K562 (cell line): Measurements from ENCODE around the gene CLIP4. TPM values are rescaled to one million over a fixed set of nuclear protein-coding genes. Genes with fewer than 3 reads are reported as not detected.

Source experiments
- ATAC-seq: fragments of 200-7000 bp; cut with Tn5 transposase; 3 replicates; pipeline ENCODE4 v1.9.1; 2020; ENCODE audit warnings: moderate library complexity
- BruUV-seq: library from RNA; stranded (reverse); fragments of 400-500 nt; replicated peaks from 2 replicates; lab custom pipeline; 2021; lab: Mats Ljungman, UMichigan
- CTCF ChIA-PET: fragments of 300-600 bp; formaldehyde crosslinking; extraction: SDS; loops from one replicate; lab custom pipeline; 2021; ENCODE audit warnings: low intra/inter-chr PET ratio; lab: Yijun Ruan, JAX
- POLR2A ChIA-PET: fragments of 300-600, 350-650 bp; sonication (Branson Sonifier 250); formaldehyde crosslinking; extraction: SDS; loops from one replicate; lab custom pipeline; 2021; ENCODE audit warnings: antibody characterized with exemption, inconsistent platforms; lab: Yijun Ruan, JAX
- DNase-seq, 4 experiments: peaks; one replicate each; pipeline versions ENCODE4 v3.0.0 to v3.0.0-alpha.2; 2011 to 2018; ENCODE audit warnings: low spot score in 3 of 4, mixed read lengths in 3 of 4; ENCODE audit errors: extremely low read depth in 1 of 4
- FAIRE-seq: peaks from 2 replicates; lab custom pipeline; 2011; peaks lifted over from hg19 to GRCh38; lab: Jason Lieb, UNC
- H2AFZ ChIP-seq: 2 replicates; pipeline ENCODE4 v1.6.0; 2011; ENCODE audit warnings: low read depth, low read length, control low read depth, inconsistent platforms
- H3K27ac ChIP-seq: fragments of 200-600 bp; 3 replicates; pipeline ENCODE4 v1.8.0; 2011; ENCODE audit warnings: low read depth, mild to moderate bottlenecking, control low read depth, inconsistent platforms, low read length, moderate library complexity, mixed read lengths; ENCODE audit errors: extremely low read depth
- H3K27me3 ChIP-seq, 2 experiments: fragments of 300-600 bp in 1 of 2; 2 replicates in 1 of 2; 3 replicates in 1 of 2; pipeline versions ENCODE4 v1.6.0 to v1.8.0; 2011; ENCODE audit warnings: inconsistent platforms in 2 of 2, low read length in 2 of 2, mild to moderate bottlenecking in 1 of 2, mixed read lengths in 1 of 2, moderate library complexity in 1 of 2; ENCODE audit not compliant: control insufficient read depth in 2 of 2, insufficient read depth in 2 of 2
- H3K36me3 ChIP-seq: fragments of 300-600 bp; 3 replicates; pipeline ENCODE4 v1.8.0; 2011; ENCODE audit warnings: mild to moderate bottlenecking, low read length, inconsistent platforms; ENCODE audit not compliant: control insufficient read depth, insufficient read depth
- H3K4me1 ChIP-seq, 2 experiments: fragments of 200-600 bp in 1 of 2; replicated peaks in 1 of 2; 2 replicates in 1 of 2; 3 replicates in 1 of 2; pipeline versions ENCODE4 v1.5.1 to v1.8.0; 2011; ENCODE audit warnings: inconsistent platforms in 2 of 2, low read length in 2 of 2, mild to moderate bottlenecking in 1 of 2, mixed read lengths in 1 of 2, moderate library complexity in 1 of 2; ENCODE audit not compliant: control insufficient read depth in 2 of 2, insufficient read depth in 2 of 2
- H3K4me2 ChIP-seq: 2 replicates; pipeline ENCODE4 v1.6.1; 2011; ENCODE audit warnings: low read length, control low read depth, inconsistent platforms, mixed read lengths; ENCODE audit not compliant: insufficient read depth
- H3K4me3 ChIP-seq: fragments of 200-600 bp; sonication (generic), shearing (Covaris generic); 2 replicates; pipeline ENCODE4 v1.5.1; 2016; ENCODE audit warnings: control low read depth, inconsistent platforms
- H3K79me2 ChIP-seq: fragments of 200-600 bp; 3 replicates; pipeline ENCODE4 v1.8.0; 2011; ENCODE audit warnings: low read length, inconsistent platforms; ENCODE audit not compliant: control insufficient read depth, insufficient read depth
- H3K9ac ChIP-seq, 2 experiments: 2 replicates each; pipeline versions ENCODE4 v1.6.0 to v1.6.1; 2011; ENCODE audit warnings: low read depth in 2 of 2, low read length in 2 of 2, control low read depth in 1 of 2, inconsistent platforms in 1 of 2, mild to moderate bottlenecking in 1 of 2, mixed read lengths in 1 of 2; ENCODE audit not compliant: insufficient read depth in 1 of 2
- H3K9me1 ChIP-seq: one replicate; pipeline ENCODE4 v1.6.0; 2011; ENCODE audit warnings: inconsistent platforms, mild to moderate bottlenecking, low read length, moderate library complexity; ENCODE audit not compliant: control insufficient read depth, insufficient read depth
- H3K9me3 ChIP-seq: replicated peaks from 2 replicates; pipeline ENCODE4 v1.5.1; 2011; ENCODE audit warnings: low read depth, low read length, inconsistent platforms; ENCODE audit not compliant: control insufficient read depth, insufficient read depth
- H4K20me1 ChIP-seq: replicated peaks from 2 replicates; pipeline ENCODE4 v1.6.1; 2011; ENCODE audit warnings: low read length, inconsistent platforms, mixed read lengths; ENCODE audit not compliant: control insufficient read depth, insufficient read depth
- ELF2 ChIP-seq: fragments of 250-450 bp; sonication (Bioruptor Pico); IDR thresholded peaks from 2 replicates; pipeline ENCODE4 v1.5.0; 2021; ENCODE audit warnings: mild to moderate bottlenecking
- EP300 ChIP-seq: IDR thresholded peaks from 2 replicates; pipeline ENCODE4 v1.6.1; 2012; ENCODE audit warnings: low read length, improper control_type of control experiment
- ZNF24 ChIP-seq: fragments of 450-650 bp; IDR thresholded peaks from 2 replicates; pipeline ENCODE4 v1.6.1; 2016
- WGBS: fragments of 100-300 bp; shearing (Covaris generic); methylation state at CpG from one replicate; pipeline ENCODE4 v1.1.6; 2016; ENCODE audit warnings: low coverage, mixed read lengths; ENCODE audit not compliant: insufficient coverage; ENCODE audit errors: missing lambda C conversion rate; 5-methylcytosine and 5-hydroxymethylcytosine counted together
- in situ Hi-C: fragments of 300-500 bp; cut with MboI; formaldehyde crosslinking; loops from 4 replicates; pipeline ENCODE4 v1.15.0; 2018; ENCODE audit warnings: inconsistent platforms, mixed read lengths
- intact Hi-C: fragments of 100-400 bp; cut with micrococcal nuclease; formaldehyde crosslinking; loops from 2 replicates; pipeline ENCODE4 v1.14.2; 2022
- polyA plus RNA-seq, 8 experiments: library from polyadenylated mRNA; depleted of rRNA in 4 of 8; stranded (reverse) in 5 of 8; unstranded in 3 of 8; fragments of >200 nt; fragmentation: Nextera tagmentation in 2 of 8; fragmentation: Illumina TruSeq in 1 of 8; extraction: Ambion mirVana in 2 of 8; extraction: Trizol in 1 of 8; gene quantifications; 2 replicates each; pipeline versions ENCODE4 v1.2.1 to v1.2.3, GENCODE V29; 2011 to 2014; ENCODE audit warnings: inconsistent platforms in 1 of 8, missing spikeins in 1 of 8
- total RNA-seq, 7 experiments: library from RNA; depleted of rRNA in 6 of 7; stranded (reverse); fragments of >200 nt in 6 of 7; fragmentation: Illumina TruSeq in 2 of 7; extraction: Trizol in 2 of 7; gene quantifications; 2 replicates each; pipeline versions ENCODE4 v1.2.1 to v1.2.3, GENCODE V29; 2011 to 2021; ENCODE audit warnings: low replicate concordance in 1 of 7
- TF ChIP-seq, protein P1 (sequence below): sonication (generic); formaldehyde crosslinking; IDR thresholded peaks from 2 replicates; pipeline ENCODE4 v1.8.0; 2023; ENCODE audit warnings: mild to moderate bottlenecking, missing genetic modification reagents
- TF ChIP-seq, protein P2 (sequence below): fragments of 450-650 bp; formaldehyde crosslinking; IDR thresholded peaks from 2 replicates; pipeline ENCODE4 v1.4.0; 2022; ENCODE audit warnings: mild to moderate bottlenecking, moderate library complexity

Gene CLIP4
- total and polyA plus RNA-seq, 9 of the 15 experiments (the other 6 are each of a cell fraction or from before 2014, with no cell fraction given) = 0.03 to 0.38 (median 0.13) TPM; not detected in 5

DNA sequence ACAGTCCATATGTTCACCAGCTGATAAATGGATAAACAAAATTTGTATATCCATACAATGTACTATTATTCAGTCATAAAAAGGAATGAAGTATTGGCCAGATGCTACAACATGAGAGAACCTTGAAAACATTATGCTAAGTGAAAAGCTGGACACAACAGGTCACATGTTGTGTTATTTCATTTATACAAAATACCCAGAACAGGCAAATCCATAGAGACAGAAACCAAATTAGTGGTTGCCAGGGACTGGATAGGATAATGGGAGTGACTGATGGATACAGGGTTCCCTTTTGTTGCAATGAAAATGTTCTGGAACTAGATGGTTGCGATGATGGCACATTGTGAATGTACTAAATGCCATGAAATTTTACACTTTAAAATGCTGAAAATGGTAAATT is 30.7 kb upstream of the CLIP4 start:
- ChIA-PET CTCF (no interaction called here), POLR2A (no interaction called here)
- FAIRE-seq = no peak
- no peaks in the 10 kb centered on the region for H3K4me1 ChIP-seq
- H3K79me2 ChIP-seq = no peaks in the 10 kb centered on the region
- DNase-seq = no peak
- no peak overlapping the region for H3K4me3 ChIP-seq
- H4K20me1 ChIP-seq = no peaks in the 10 kb centered on the region
- TF ChIP-seq ELF2 = no peak
- TF ChIP-seq, protein P1, sequence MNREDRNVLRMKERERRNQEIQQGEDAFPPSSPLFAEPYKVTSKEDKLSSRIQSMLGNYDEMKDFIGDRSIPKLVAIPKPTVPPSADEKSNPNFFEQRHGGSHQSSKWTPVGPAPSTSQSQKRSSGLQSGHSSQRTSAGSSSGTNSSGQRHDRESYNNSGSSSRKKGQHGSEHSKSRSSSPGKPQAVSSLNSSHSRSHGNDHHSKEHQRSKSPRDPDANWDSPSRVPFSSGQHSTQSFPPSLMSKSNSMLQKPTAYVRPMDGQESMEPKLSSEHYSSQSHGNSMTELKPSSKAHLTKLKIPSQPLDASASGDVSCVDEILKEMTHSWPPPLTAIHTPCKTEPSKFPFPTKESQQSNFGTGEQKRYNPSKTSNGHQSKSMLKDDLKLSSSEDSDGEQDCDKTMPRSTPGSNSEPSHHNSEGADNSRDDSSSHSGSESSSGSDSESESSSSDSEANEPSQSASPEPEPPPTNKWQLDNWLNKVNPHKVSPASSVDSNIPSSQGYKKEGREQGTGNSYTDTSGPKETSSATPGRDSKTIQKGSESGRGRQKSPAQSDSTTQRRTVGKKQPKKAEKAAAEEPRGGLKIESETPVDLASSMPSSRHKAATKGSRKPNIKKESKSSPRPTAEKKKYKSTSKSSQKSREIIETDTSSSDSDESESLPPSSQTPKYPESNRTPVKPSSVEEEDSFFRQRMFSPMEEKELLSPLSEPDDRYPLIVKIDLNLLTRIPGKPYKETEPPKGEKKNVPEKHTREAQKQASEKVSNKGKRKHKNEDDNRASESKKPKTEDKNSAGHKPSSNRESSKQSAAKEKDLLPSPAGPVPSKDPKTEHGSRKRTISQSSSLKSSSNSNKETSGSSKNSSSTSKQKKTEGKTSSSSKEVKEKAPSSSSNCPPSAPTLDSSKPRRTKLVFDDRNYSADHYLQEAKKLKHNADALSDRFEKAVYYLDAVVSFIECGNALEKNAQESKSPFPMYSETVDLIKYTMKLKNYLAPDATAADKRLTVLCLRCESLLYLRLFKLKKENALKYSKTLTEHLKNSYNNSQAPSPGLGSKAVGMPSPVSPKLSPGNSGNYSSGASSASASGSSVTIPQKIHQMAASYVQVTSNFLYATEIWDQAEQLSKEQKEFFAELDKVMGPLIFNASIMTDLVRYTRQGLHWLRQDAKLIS (CRISPR knock-in tag) = no peak
- TF ChIP-seq, protein P2, sequence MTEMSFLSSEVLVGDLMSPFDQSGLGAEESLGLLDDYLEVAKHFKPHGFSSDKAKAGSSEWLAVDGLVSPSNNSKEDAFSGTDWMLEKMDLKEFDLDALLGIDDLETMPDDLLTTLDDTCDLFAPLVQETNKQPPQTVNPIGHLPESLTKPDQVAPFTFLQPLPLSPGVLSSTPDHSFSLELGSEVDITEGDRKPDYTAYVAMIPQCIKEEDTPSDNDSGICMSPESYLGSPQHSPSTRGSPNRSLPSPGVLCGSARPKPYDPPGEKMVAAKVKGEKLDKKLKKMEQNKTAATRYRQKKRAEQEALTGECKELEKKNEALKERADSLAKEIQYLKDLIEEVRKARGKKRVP (CRISPR knock-in tag) = no peak
- TF ChIP-seq EP300 = no peak
- TF ChIP-seq ZNF24 = no peak
- WGBS = 4% methylated on average over 1 of the region's 1 CpG
- no peaks in the 10 kb centered on the region for H3K36me3 ChIP-seq
- ATAC-seq = no peak
- intact Hi-C loops (no loop called here), in situ Hi-C loops (no loop called here)
- peaks cover 0 to 6% of the 10 kb centered on the region in 2 experiments; a peak in 2 of 5 replicates for H3K27me3 ChIP-seq
- H3K4me2 ChIP-seq = no peak overlapping the region
- no peaks in the 10 kb centered on the region for H3K9me1 ChIP-seq
- no TSS peak for BruUV-seq
- H3K27ac ChIP-seq = no peak overlapping the region
- H3K9ac ChIP-seq = no peak overlapping the region
- H2AFZ ChIP-seq = no peak overlapping the region
- H3K9me3 ChIP-seq = no peaks in the 10 kb centered on the region
